Measurements from ENCODE around the gene IL25. TPM values are rescaled to one million over a fixed set of nuclear protein-coding genes. Genes with fewer than 3 reads are reported as not detected.

IL25 gene
- total RNA-seq, 1 donor from 2014 or later: not detected

GRCh38 chr14:23401291-23401690, 28.7 kb downstream of the IL25 start:
- H3K27ac Mint-ChIP-seq: no peak overlapping the region
- no peaks in the 10 kb centered on the region for H3K9me3 Mint-ChIP-seq
- H3K27me3 Mint-ChIP-seq (ENCODE audit: low read depth): peaks cover 60% of the 10 kb centered on the region
- no peak overlapping the region for H3K4me3 Mint-ChIP-seq
- TF ChIP-seq CTCF (IDR thresholded peaks at IDR 0.05; ENCODE audit: unreplicated experiment): no peak
- peaks cover 2% of the 10 kb centered on the region for H3K4me1 Mint-ChIP-seq
- DNase-seq (ENCODE audit: low spot score in 2 of 2, unreplicated experiment in 2 of 2): no peak
- no peaks in the 10 kb centered on the region for H3K36me3 Mint-ChIP-seq

GRCh38 chr14:23402296-23403138, 29.9 kb downstream of the IL25 start:
- DNase-seq (ENCODE audit: low spot score in 2 of 2, unreplicated experiment in 2 of 2): no peak
- Mint-ChIP-seq H3K27ac (no peak overlapping the region), H3K4me1 (peaks cover 2% of the 10 kb centered on the region), H3K27me3 (ENCODE audit: low read depth) (peaks cover 65% of the 10 kb centered on the region), H3K4me3 (no peak overlapping the region), H3K9me3 (no peaks in the 10 kb centered on the region), H3K36me3 (no peaks in the 10 kb centered on the region)
- no peak for TF ChIP-seq CTCF (IDR thresholded peaks at IDR 0.05; ENCODE audit: unreplicated experiment)

- DNase-seq (ENCODE audit: low spot score in 2 of 2, unreplicated experiment in 2 of 2): no peak
- H3K27ac Mint-ChIP-seq: no peak overlapping the region
- H3K4me1 Mint-ChIP-seq: peaks cover 2% of the 10 kb centered on the region
- no peak overlapping the region for H3K4me3 Mint-ChIP-seq
- no peak for TF ChIP-seq CTCF (IDR thresholded peaks at IDR 0.05; ENCODE audit: unreplicated experiment)
- H3K36me3 Mint-ChIP-seq: no peaks in the 10 kb centered on the region
- H3K27me3 Mint-ChIP-seq (ENCODE audit: low read depth): peaks cover 67% of the 10 kb centered on the region
- no peaks in the 10 kb centered on the region for H3K9me3 Mint-ChIP-seq
Observed at GRCh38 chr14:23403139-23403438, 30.5 kb downstream of the IL25 start.

- Mint-ChIP-seq H3K36me3 (no peaks in the 10 kb centered on the region), H3K9me3 (no peaks in the 10 kb centered on the region), H3K4me3 (no peak overlapping the region), H3K27me3 (ENCODE audit: low read depth) (peaks cover 66% of the 10 kb centered on the region), H3K27ac (no peak overlapping the region), H3K4me1 (peaks cover 2% of the 10 kb centered on the region)
- no peak for DNase-seq (ENCODE audit: low spot score in 2 of 2, unreplicated experiment in 2 of 2)
- TF ChIP-seq CTCF (IDR thresholded peaks at IDR 0.05; ENCODE audit: unreplicated experiment): no peak
Observed at GRCh38 chr14:23403908-23404307, 31.3 kb downstream of the IL25 start.

GRCh38 chr14:23404331-23404900, 31.8 kb downstream of the IL25 start:
- H3K36me3 Mint-ChIP-seq: no peaks in the 10 kb centered on the region
- H3K4me1 Mint-ChIP-seq: peaks cover 2% of the 10 kb centered on the region
- no peak overlapping the region for H3K4me3 Mint-ChIP-seq
- peaks cover 65% of the 10 kb centered on the region for H3K27me3 Mint-ChIP-seq (ENCODE audit: low read depth)
- no peak for TF ChIP-seq CTCF (IDR thresholded peaks at IDR 0.05; ENCODE audit: unreplicated experiment)
- no peak overlapping the region for H3K27ac Mint-ChIP-seq
- H3K9me3 Mint-ChIP-seq: no peaks in the 10 kb centered on the region
- no peak for DNase-seq (ENCODE audit: low spot score in 2 of 2, unreplicated experiment in 2 of 2)

Data from mesothelial cell of epicardium (in vitro differentiated cells).